HG03571 (cell line): ENCODE measurements around the gene POU2F1.

Source experiments
- ATAC-seq: cut with Tn5 transposase; IDR thresholded peaks from one replicate; pipeline ENCODE4 v1.9.1; 2021; ENCODE audit not compliant: unreplicated experiment

POU2F1 gene

GRCh38 chr1:167413328-167413727 is 192.6 kb downstream of the POU2F1 start:
- ATAC-seq, result no peak

- ATAC-seq, result no peak
Measured at GRCh38 chr1:167416506-167416905, 195.8 kb downstream of the POU2F1 start.

GRCh38 chr1:167418391-167418790 is 197.7 kb downstream of the POU2F1 start:
- no peak for ATAC-seq

GRCh38 chr1:167419245-167419644 is 198.6 kb downstream of the POU2F1 start:
- no peak for ATAC-seq

GRCh38 chr1:167420510-167420909 is 199.8 kb downstream of the POU2F1 start:
- no peak for ATAC-seq

GRCh38 chr1:167423684-167424619 is 203.3 kb downstream of the POU2F1 start:
- no peak for ATAC-seq

- ATAC-seq, result no peak
Measured at GRCh38 chr1:167425482-167425881, 204.8 kb downstream of the POU2F1 start.

- no peak for ATAC-seq
Measured at GRCh38 chr1:167426716-167427115, 206.0 kb downstream of the POU2F1 start.

GRCh38 chr1:167427848-167428247 is 207.2 kb downstream of the POU2F1 start:
- no peak for ATAC-seq

GRCh38 chr1:167428395-167428794 is 207.7 kb downstream of the POU2F1 start:
- ATAC-seq, result no peak

GRCh38 chr1:167429612-167430011 is 208.9 kb downstream of the POU2F1 start:
- peak; percentile 34 for ATAC-seq

- ATAC-seq, result no peak
Measured at GRCh38 chr1:167430134-167430848, 209.6 kb downstream of the POU2F1 start.

- ATAC-seq, result no peak
Measured at GRCh38 chr1:167430849-167431242, 210.2 kb downstream of the POU2F1 start.

GRCh38 chr1:167431261-167431908 is 210.7 kb downstream of the POU2F1 start:
- no peak for ATAC-seq

GRCh38 chr1:167431909-167432650 is 211.4 kb downstream of the POU2F1 start:
- ATAC-seq, result no peak

- no peak for ATAC-seq
Measured at GRCh38 chr1:167432780-167433179, 212.1 kb downstream of the POU2F1 start.

GRCh38 chr1:167433884-167434283 is 213.2 kb downstream of the POU2F1 start:
- ATAC-seq, result no peak

GRCh38 chr1:167434306-167434705 is 213.6 kb downstream of the POU2F1 start:
- ATAC-seq, result no peak

GRCh38 chr1:167435484-167435883 is 214.8 kb downstream of the POU2F1 start:
- no peak for ATAC-seq

- no peak for ATAC-seq
Measured at GRCh38 chr1:167438171-167439138, 217.8 kb downstream of the POU2F1 start.
